HEK293 (cell line): Measurements from ENCODE around the gene OR5A1.

Experiments
- ATF2 ChIP-seq: fragments of 450-650 bp; formaldehyde crosslinking; IDR thresholded peaks from 2 replicates; pipeline ENCODE4 v1.5.1; 2016; ENCODE audit warnings: missing biosample characterization, missing genetic modification characterization, low read depth
- CTCF ChIP-seq: fragments of 450-650 bp; formaldehyde crosslinking; IDR thresholded peaks from 2 replicates; pipeline ENCODE4 v1.5.1; 2016; ENCODE audit warnings: missing biosample characterization, missing genetic modification characterization
- KLF8 ChIP-seq: fragments of 450-650 bp; formaldehyde crosslinking; IDR thresholded peaks from 2 replicates; pipeline ENCODE4 v1.5.1; 2016; ENCODE audit warnings: missing biosample characterization, missing genetic modification characterization
- MYNN ChIP-seq: fragments of 450-650 bp; formaldehyde crosslinking; IDR thresholded peaks from 2 replicates; pipeline ENCODE4 v1.5.1; 2016; ENCODE audit warnings: missing biosample characterization, missing genetic modification characterization, borderline replicate concordance
- REST ChIP-seq: fragments of 450-650 bp; formaldehyde crosslinking; IDR thresholded peaks from 2 replicates; pipeline ENCODE4 v1.5.1; 2016; ENCODE audit warnings: missing biosample characterization, missing genetic modification characterization
- ZBTB11 ChIP-seq: fragments of 450-650 bp; formaldehyde crosslinking; conservative IDR thresholded peaks from 2 replicates; pipeline ENCODE4 v1.5.1; 2016; ENCODE audit warnings: low read depth, missing biosample characterization, missing genetic modification characterization
- ZNF133 ChIP-seq: fragments of 450-650 bp; formaldehyde crosslinking; IDR thresholded peaks from 2 replicates; pipeline ENCODE4 v1.5.1; 2016; ENCODE audit warnings: missing biosample characterization, missing genetic modification characterization
- ZNF274 ChIP-seq, 2 experiments: fragments of 200-500 bp in 1 of 2; fragments of 450-650 bp in 1 of 2; sonication (Bioruptor generic) in 1 of 2; formaldehyde crosslinking in 1 of 2; IDR thresholded peaks; 2 replicates each; pipeline versions ENCODE4 v1.5.1 to v1.6.1; 2014 to 2016; ENCODE audit warnings: borderline replicate concordance in 1 of 2, inconsistent platforms in 1 of 2, low read length in 1 of 2, missing biosample characterization in 1 of 2, missing genetic modification characterization in 1 of 2
- ZNF280D ChIP-seq: fragments of 450-650 bp; formaldehyde crosslinking; IDR thresholded peaks from 2 replicates; pipeline ENCODE4 v1.5.1; 2016; ENCODE audit warnings: missing biosample characterization, missing genetic modification characterization
- ZNF449 ChIP-seq: fragments of 450-650 bp; formaldehyde crosslinking; IDR thresholded peaks from 2 replicates; pipeline ENCODE4 v1.5.1; 2017; ENCODE audit warnings: missing biosample characterization, mild to moderate bottlenecking, missing genetic modification characterization, moderate library complexity
- ZNF623 ChIP-seq: fragments of 450-650 bp; formaldehyde crosslinking; IDR thresholded peaks from 2 replicates; pipeline ENCODE4 v1.5.1; 2016; ENCODE audit warnings: missing biosample characterization, missing genetic modification characterization
- ZNF639 ChIP-seq: fragments of 450-650 bp; formaldehyde crosslinking; IDR thresholded peaks from 2 replicates; pipeline ENCODE4 v1.5.1; 2016; ENCODE audit warnings: missing biosample characterization, missing genetic modification characterization
- ZNF768 ChIP-seq: fragments of 450-650 bp; formaldehyde crosslinking; IDR thresholded peaks from 2 replicates; pipeline ENCODE4 v1.5.1; 2018; ENCODE audit warnings: missing biosample characterization, mild to moderate bottlenecking, missing genetic modification characterization

- no peak for TF ChIP-seq ZNF623 (tag by site-specific recombination)
- no peak for TF ChIP-seq ZNF639 (tag by site-specific recombination)
- TF ChIP-seq ZBTB11 (tag by site-specific recombination): no peak
- TF ChIP-seq CTCF (tag by site-specific recombination): no peak
- no peak for TF ChIP-seq ZNF133
- no peak for TF ChIP-seq REST (tag by site-specific recombination)
- no peak for TF ChIP-seq ZNF280D
- TF ChIP-seq MYNN (tag by site-specific recombination): no peak
- TF ChIP-seq ATF2 (tag by site-specific recombination): no peak
- TF ChIP-seq KLF8 (tag by site-specific recombination): no peak
- TF ChIP-seq ZNF449 (tag by site-specific recombination): no peak
- no peak for TF ChIP-seq ZNF274 (IDR thresholded peaks at IDR 0.05; ENCODE audit: low read length)
- no peak for TF ChIP-seq ZNF274 (tag by site-specific recombination; IDR thresholded peaks at IDR 0.05; ENCODE audit: borderline replicate concordance)
- no peak for TF ChIP-seq ZNF768 (tag by site-specific recombination)
Measured at GRCh38 chr11:59427068-59427382, 9.2 kb upstream of the OR5A1 start.
